PFSK-1 (cell line): ENCODE data around the gene ZCCHC13.

ENCODE experiments used
- FOXP2 ChIP-seq: optimal IDR thresholded peaks from 2 replicates; pipeline ENCODE3; 2011; ENCODE audit warnings: borderline replicate concordance, control low read depth, inconsistent platforms; ENCODE audit not compliant: insufficient read depth; ENCODE audit errors: extremely low read length, extremely low read depth
- POLR2AphosphoS5 ChIP-seq: IDR thresholded peaks from 2 replicates; pipeline ENCODE4 v1.6.1; 2012; ENCODE audit warnings: low read depth, mild to moderate bottlenecking, control low read depth, low read length, moderate library complexity
- SIN3A ChIP-seq: IDR thresholded peaks from 2 replicates; pipeline ENCODE4 v1.6.1; 2012; ENCODE audit warnings: mild to moderate bottlenecking, low read length, moderate library complexity, borderline replicate concordance; ENCODE audit not compliant: insufficient read depth
- TAF1 ChIP-seq: IDR thresholded peaks from 2 replicates; pipeline ENCODE4 v1.6.1; 2012; ENCODE audit warnings: low read length, control low read depth, borderline replicate concordance; ENCODE audit not compliant: insufficient read depth
- TF ChIP-seq, protein P1 (sequence below), 2 experiments: IDR thresholded peaks; 2 replicates each; pipeline versions ENCODE4 v1.6.1 to v1.8.0; 2011 to 2012; ENCODE audit warnings: low read depth in 2 of 2, low read length in 2 of 2, control low read depth in 1 of 2, inconsistent platforms in 1 of 2, mild to moderate bottlenecking in 1 of 2, moderate library complexity in 1 of 2; ENCODE audit not compliant: insufficient read depth in 1 of 2

ZCCHC13 gene

DNA sequence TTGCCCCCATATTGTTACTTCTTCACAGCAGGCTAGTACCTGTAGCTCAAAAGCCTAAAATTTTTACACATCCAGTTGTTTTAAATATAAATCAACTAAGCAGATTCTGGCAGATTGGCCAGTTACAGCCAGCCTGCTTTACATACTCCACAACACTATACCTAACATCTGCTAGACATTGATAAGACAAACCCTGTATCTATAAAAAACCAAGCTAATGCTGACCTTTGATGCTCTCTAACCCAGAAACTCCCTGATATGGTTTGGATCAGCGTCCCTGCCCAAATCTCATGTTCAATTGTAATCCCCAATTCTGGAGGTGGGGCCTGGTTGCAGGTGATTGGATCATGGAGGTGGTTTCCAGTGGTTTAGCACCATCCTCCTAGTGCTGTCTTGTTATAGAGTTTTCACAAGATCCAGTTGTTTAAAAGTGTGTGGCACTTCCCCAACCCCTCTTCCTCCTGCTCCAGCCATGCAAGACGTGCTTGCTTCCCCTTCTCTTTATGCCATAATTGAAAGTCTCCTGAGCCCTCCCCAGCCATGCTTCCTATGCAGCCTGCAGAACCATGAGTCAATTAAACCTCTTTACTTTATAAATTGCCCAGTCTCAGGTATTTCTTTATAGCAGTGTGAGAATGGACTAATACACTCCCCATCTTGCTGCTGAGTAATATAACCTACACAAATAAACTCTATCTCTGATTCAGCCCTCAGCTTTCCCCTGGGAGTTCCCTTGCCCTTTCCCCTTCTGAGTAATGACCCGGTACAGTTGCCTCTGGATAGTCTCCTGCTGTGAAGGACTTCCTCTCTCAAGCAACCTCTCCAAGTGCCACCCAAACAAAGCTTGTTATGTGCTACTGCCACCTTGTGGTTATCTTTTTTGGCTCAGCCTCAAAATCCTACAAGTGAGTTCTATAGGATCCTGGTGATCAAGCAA is 39.6 kb downstream of the ZCCHC13 start:
- TF ChIP-seq SIN3A (no peak), FOXP2 (no peak), POLR2AphosphoS5 (no peak), TAF1 (no peak)
- TF ChIP-seq, protein P1, sequence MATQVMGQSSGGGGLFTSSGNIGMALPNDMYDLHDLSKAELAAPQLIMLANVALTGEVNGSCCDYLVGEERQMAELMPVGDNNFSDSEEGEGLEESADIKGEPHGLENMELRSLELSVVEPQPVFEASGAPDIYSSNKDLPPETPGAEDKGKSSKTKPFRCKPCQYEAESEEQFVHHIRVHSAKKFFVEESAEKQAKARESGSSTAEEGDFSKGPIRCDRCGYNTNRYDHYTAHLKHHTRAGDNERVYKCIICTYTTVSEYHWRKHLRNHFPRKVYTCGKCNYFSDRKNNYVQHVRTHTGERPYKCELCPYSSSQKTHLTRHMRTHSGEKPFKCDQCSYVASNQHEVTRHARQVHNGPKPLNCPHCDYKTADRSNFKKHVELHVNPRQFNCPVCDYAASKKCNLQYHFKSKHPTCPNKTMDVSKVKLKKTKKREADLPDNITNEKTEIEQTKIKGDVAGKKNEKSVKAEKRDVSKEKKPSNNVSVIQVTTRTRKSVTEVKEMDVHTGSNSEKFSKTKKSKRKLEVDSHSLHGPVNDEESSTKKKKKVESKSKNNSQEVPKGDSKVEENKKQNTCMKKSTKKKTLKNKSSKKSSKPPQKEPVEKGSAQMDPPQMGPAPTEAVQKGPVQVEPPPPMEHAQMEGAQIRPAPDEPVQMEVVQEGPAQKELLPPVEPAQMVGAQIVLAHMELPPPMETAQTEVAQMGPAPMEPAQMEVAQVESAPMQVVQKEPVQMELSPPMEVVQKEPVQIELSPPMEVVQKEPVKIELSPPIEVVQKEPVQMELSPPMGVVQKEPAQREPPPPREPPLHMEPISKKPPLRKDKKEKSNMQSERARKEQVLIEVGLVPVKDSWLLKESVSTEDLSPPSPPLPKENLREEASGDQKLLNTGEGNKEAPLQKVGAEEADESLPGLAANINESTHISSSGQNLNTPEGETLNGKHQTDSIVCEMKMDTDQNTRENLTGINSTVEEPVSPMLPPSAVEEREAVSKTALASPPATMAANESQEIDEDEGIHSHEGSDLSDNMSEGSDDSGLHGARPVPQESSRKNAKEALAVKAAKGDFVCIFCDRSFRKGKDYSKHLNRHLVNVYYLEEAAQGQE (IDR thresholded peaks at IDR 0.05; ENCODE audit: insufficient read depth in 1 of 2, low read depth in 2 of 2, low read length in 2 of 2) = no peak

DNA sequence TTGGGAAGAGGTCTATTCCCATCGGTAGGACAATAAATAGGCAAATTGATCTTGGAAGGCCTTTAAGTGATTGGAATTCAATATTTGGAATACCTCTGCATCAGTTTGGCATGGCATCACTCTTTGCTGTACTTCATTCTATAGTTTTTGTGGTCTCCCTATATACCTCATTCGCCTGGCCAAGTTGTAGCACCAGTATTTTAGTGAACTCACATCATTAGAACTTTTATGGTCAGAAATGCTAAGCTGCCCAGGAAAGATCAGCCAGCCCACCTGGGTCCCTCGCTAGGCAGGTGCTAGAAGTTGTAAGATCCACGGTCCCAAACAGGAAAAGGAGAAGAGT is 40.3 kb downstream of the ZCCHC13 start:
- TF ChIP-seq SIN3A = no peak
- TF ChIP-seq, protein P1 (IDR thresholded peaks at IDR 0.05; ENCODE audit: insufficient read depth in 1 of 2, low read depth in 2 of 2, low read length in 2 of 2) = no peak

DNA sequence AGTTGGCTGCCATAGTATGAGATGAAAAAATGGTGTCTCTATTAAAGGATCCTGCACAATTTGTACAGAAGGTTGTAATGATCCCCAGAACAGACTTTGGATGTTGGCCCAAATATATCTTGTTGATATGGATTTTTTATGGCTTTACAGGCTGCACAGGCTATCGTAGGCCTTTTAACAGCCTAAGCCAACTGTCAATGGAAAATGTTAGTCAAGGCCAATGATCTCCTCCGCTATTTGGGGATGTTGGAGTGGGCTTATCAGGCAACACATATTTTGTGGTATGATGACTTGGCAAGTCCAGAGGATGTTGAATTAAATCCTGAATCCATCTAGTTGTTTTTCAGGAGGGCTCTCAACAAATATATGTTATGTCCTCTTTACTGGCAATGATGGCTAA is 42.1 kb downstream of the ZCCHC13 start:
- TF ChIP-seq TAF1 (no peak), FOXP2 (no peak), SIN3A (no peak), POLR2AphosphoS5 (no peak)
- TF ChIP-seq, protein P1 (IDR thresholded peaks at IDR 0.05; ENCODE audit: insufficient read depth in 1 of 2, low read depth in 2 of 2, low read length in 2 of 2) = no peak

DNA sequence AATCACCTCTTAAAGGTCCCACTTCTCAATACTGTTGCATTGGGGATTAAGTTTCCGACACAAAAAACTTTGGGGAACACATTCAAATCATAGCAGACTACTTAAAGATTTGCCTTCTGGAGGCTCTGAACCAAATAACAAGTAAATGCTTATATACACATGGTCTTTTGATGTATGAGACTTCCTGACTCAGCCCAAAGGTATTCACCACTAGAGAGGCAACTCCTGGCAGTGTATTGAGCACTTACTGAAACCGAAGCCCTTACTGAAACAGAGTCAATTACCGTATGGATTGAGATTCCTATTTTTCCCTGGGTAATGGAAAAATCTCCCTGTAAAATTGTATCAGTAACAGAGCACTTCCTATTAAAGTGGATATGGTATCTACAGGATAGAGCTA is 45.4 kb downstream of the ZCCHC13 start:
- TF ChIP-seq FOXP2 (no peak), TAF1 (no peak), POLR2AphosphoS5 (no peak), SIN3A (no peak)
- TF ChIP-seq, protein P1 (IDR thresholded peaks at IDR 0.05; ENCODE audit: insufficient read depth in 1 of 2, low read depth in 2 of 2, low read length in 2 of 2) = no peak

DNA sequence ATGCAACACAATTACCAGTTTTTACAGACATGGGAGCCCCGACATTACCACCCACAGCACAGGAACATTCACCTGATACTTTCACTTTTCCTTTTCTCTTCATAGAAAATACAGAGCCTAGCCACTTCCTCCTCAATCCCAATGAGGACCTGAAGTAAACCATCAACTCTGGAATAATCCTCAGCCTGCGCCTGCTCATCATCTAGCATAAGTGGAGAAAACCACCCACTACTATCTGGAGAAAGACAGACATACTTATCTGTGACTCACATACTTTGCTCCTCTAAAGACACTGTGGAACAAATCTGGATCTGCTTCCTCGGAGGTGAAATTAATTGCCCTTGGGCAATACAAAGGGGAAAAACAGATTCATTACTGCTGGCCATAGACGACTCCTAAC is 47.8 kb downstream of the ZCCHC13 start:
- TF ChIP-seq TAF1 = no peak
- TF ChIP-seq, protein P1 (IDR thresholded peaks at IDR 0.05; ENCODE audit: insufficient read depth in 1 of 2, low read depth in 2 of 2, low read length in 2 of 2) = no peak
- no peak for TF ChIP-seq SIN3A
- no peak for TF ChIP-seq POLR2AphosphoS5
- TF ChIP-seq FOXP2 = no peak
